NCI-H146 (cell line): ENCODE results near the gene ERCC2.
"Not testable (repeated sequence)": the region's sequence is repeated elsewhere in the genome, so short reads cannot be mapped to it uniquely, and the experiment has no call there.

Source experiments
- DNase-seq: peaks from one replicate; lab custom pipeline; 2025; lab: John Stamatoyannopoulos, UW

Gene ERCC2

GRCh38 chr19:45370410-45371204 lies at the start of gene ERCC2:
ERCC2 (minus strand) TSS chr19:45370573; CDS start chr19:45370540, 33 bp downstream.
- DNase-seq = peak; percentile 99

- DNase-seq = no peak
Measured at GRCh38 chr19:45419895-45420294, 49.5 kb upstream of the ERCC2 start.

GRCh38 chr19:45419396-45419795 lies 49.0 kb upstream of the ERCC2 start:
- DNase-seq = no peak

GRCh38 chr19:45418802-45419201 lies 48.4 kb upstream of the ERCC2 start:
- DNase-seq = no peak

GRCh38 chr19:45417151-45417550 lies 46.8 kb upstream of the ERCC2 start:
- no peak for DNase-seq

GRCh38 chr19:45414468-45414867 lies 44.1 kb upstream of the ERCC2 start:
- no peak for DNase-seq

GRCh38 chr19:45413497-45413896 lies 43.1 kb upstream of the ERCC2 start:
- no peak for DNase-seq

- not testable (repeated sequence) for DNase-seq
Measured at GRCh38 chr19:45410330-45410729, 40.0 kb upstream of the ERCC2 start.

GRCh38 chr19:45409557-45409920 lies 39.2 kb upstream of the ERCC2 start:
- no peak for DNase-seq

GRCh38 chr19:45408830-45409556 lies 38.6 kb upstream of the ERCC2 start:
- no peak for DNase-seq

GRCh38 chr19:45408121-45408520 lies 37.7 kb upstream of the ERCC2 start:
- no peak for DNase-seq

- not testable (repeated sequence) for DNase-seq
Measured at GRCh38 chr19:45407585-45407984, 37.2 kb upstream of the ERCC2 start.

- no peak for DNase-seq
Measured at GRCh38 chr19:45407091-45407375, 36.7 kb upstream of the ERCC2 start.

GRCh38 chr19:45406226-45407090 lies 36.1 kb upstream of the ERCC2 start, which contains the start of gene POLR1G:
POLR1G (plus strand) TSS chr19:45406644; CDS start chr19:45406697, 53 bp downstream.
- DNase-seq = peak; percentile 82

GRCh38 chr19:45405435-45406225 lies 35.3 kb upstream of the ERCC2 start:
- DNase-seq = peak; percentile 88

- DNase-seq = peak; percentile 89
Measured at GRCh38 chr19:45404557-45405434, 34.4 kb upstream of the ERCC2 start, which contains the start of gene PPP1R13L. PPP1R13L (minus strand) TSS chr19:45405069; CDS start chr19:45398318, 6,751 bp downstream.

- DNase-seq = peak; percentile 52
Measured at GRCh38 chr19:45403781-45404556, 33.6 kb upstream of the ERCC2 start.

- no peak for DNase-seq
Measured at GRCh38 chr19:45403272-45403671, 32.9 kb upstream of the ERCC2 start.

- peak; percentile 34 for DNase-seq
Measured at GRCh38 chr19:45402298-45403061, 32.1 kb upstream of the ERCC2 start.
